ENCODE results near the gene P2RY14.

GRCh38 chr3:151227266-151227806, 51.0 kb downstream of the P2RY14 start:
- TF ChIP-seq CTCF (optimal IDR thresholded peaks at IDR 0.05 in 1 of 3, IDR thresholded peaks at IDR 0.05 in 1 of 3, conservative IDR thresholded peaks at IDR 0.05 in 1 of 3; ENCODE audit: extremely low read depth in 1 of 3, insufficient read depth in 2 of 3, low read length in 3 of 3) (no peak), EZH2 (IDR thresholded peaks at IDR 0.05; ENCODE audit: low read length) (no peak)
